Activated naive CD4-positive, alpha-beta T cell treated with anti-CD3 and anti-CD28 coated beads, Interleukin-2, amount 50 U/mL, for 16 hours (primary cell): Measurements from ENCODE around the gene CRB3.
A peak's percentile ranks its signal among the peaks of the same experiment; 100 is the strongest.

Experiments
- DNase-seq: peaks from one replicate; pipeline ENCODE4 v3.0.0-alpha.2; 2020

The CRB3 gene

DNA sequence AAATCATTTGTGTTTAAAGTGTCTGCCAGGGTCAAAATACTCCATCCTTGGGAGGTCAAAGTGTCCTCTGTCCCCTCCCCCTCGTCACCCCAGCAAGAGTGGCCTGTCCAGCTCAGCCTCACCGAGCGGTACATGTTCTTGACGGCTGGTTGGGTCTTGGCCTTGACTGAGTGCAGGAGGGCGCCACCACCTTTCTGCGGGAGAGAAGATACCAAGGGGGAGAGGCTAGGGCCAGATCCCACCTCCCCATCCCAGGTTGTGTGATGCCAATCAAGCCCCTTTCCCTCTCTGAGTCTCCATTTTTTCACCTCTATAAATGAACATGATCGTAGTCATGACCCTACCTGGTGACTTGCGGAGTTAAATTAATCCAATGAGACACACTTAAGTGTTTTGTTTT, 6.1 kb downstream of the CRB3 start:
- no peak for DNase-seq

DNA sequence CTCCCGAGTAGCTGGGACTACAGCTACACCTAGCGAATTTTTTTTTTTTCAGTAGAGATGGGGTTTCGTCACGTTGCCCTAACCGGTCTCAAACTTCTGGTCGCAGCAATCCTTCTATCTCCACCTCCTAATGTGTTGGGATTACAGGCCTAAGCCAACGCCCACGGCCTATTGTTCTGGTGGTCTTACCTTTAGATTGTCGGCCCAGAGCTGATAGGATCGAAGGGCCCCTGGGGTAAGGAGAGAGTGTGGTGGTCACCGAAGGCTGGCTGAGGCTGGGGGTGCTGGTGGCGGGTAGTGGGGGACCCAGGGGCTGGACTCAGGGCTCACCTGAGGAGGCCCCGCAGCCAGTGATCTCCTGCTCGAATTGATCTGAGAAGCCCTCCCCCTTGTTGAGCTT, 7.0 kb downstream of the CRB3 start:
- DNase-seq = no peak

DNA sequence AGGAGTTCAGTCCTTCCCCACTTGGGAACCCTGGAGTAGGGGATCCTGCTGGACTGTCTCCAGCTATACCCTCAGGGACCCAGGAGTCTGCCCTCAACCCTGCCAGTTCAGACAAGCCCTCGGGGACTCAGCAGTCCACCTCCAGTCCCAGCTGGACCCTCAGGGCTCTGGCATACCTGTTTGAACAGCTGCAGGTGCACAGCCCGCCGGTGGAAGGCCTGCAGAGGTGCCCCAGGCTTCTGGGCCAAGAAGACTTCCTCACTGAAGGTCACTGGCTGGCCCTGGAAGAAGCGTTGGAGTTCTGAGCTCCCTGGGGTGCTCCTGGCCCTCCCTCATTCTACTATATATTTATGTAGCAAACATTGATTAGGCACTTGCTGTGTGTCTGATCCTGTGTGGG, 8.6 kb downstream of the CRB3 start:
- DNase-seq = no peak

DNA sequence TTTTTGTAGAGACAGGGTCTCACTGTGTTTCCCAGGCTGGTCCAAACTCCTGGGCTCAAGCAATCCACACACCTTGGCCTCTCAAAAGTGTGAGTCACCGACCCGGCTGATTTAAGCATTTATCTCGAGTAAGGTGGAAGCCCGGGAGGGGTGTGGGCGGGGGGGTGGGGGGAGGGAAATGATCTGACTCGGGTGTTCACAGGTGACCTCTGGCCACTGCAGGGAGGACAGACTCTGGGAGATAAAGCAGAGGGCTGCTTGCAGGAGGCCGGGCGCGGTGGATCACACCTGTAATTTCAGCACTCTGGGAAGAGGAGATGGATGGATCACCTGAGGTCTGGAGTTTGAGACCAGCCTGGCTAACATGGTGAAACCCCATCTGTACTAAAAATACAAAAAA, 9.6 kb downstream of the CRB3 start:
- no peak for DNase-seq

DNA sequence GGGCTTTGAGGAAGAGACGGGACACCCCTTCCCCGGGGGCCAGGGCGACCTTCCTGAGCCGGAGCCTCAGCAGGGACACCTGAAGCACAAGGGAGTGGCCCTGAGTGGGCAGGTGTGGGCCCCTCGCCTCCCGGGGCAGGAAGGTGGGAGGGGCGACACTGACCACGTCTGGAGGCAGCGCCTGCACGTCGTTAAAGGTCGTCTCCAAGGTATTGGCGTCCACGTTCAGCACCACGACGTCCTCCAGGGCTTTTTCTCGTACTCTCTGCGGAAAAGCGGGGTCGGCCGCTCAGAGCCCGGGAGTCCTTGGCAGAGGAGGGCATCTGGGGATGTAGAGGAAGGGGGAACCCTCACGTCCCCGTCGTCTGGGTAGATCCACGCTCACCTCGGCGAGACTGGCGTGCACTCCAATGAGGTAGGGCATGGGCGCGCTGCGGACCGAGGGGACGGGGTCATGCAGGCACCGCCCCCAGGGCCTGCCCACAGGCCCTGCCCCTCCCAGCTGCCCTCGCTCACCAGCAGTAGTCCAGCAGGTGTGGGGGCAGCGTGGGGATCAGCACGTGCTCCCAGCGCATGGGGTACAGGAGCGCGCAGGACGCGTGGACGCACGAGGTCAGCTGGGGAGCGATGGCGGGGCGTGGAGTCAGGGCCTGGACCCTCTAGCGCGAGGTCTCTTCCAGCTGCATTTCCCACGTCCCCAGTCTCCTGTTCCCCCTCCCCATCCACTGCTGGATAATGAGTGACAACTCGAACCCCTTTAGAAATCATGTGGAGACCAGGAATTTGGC, 11.4 kb downstream of the CRB3 start:
- DNase-seq = no peak

DNA sequence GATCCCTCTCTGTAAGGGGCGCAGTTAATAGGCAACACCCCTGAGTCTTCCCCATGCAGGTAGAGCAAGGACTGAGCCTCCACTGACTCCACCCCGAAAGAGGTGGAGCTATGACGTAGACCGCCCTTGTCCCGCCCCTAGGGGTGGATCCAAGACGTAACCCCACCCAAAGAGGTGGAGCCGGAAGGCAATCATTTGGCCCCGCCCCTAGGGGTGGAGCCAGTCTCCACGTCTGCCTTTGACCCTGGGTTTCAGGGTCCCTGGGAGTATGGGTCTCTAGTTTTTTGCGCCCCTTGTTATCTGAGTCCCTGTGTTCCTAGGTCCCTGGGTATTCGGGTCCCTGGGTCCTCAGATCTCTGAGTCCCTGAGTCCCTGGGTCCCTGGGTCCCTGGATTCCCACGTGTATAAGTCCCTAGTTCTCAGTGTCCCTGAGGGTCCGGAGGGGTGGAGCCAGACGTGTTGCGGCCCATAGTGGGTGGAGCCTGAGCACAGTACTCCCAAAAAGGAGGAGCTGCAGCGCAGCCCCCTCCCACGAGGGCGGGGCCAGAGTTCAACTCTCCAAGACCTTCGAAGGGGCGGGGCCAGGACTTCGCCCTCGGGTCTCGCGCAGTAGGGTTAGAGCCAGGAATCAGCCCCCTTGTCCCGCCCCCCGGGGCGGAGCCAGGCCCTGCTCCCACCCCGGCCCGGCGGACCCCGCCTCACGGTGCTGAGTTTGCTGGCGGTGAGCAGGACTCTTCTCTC, 12.3 kb downstream of the CRB3 start:
- peak; percentile 54 for DNase-seq

DNA sequence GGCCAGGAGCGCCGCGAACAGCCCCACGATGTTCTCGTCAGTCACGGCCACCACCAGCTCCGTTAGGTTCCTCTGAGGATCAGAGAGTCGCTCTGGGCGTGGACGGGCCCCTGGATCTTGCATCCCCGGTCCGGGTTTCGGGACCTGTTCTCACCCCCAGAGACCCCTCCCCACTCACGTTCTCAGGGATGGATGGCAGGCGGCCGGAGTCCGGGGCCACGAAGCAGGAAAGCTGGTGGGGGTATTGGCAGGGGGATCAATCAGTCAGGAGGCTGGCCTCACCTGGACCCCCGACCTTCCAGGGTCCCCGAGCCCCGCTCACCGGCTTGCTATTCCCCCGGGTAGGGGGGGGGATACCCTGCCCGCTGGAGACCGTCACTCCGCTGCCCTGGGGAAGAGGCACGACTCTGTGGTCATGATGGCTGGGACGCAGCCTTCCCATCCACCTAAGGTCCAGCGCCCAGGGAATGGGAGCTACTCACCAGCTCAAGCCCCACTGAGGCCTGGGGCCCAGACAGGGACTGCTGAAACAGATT, 12.9 kb downstream of the CRB3 start:
- no peak for DNase-seq

DNA sequence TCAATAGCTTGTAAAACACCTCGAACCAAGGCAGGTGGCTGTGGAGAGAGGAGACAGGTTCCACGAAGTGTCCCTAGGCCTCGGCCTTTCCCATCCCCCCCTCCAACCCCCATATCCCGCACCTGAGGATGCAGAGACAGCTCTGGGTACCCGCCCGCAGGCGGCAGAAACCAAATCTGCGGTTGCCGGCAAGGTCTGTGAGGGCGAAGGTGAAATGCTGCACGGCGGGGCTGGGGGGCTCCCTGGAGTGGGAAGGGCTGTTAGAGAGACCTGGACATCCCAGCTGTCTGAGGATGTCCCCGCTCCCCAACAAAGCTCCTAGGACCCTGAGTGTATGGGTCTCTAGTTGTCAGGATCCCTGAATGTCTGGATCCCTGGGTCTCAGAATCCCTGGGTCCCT, 14.7 kb downstream of the CRB3 start:
- no peak for DNase-seq

DNA sequence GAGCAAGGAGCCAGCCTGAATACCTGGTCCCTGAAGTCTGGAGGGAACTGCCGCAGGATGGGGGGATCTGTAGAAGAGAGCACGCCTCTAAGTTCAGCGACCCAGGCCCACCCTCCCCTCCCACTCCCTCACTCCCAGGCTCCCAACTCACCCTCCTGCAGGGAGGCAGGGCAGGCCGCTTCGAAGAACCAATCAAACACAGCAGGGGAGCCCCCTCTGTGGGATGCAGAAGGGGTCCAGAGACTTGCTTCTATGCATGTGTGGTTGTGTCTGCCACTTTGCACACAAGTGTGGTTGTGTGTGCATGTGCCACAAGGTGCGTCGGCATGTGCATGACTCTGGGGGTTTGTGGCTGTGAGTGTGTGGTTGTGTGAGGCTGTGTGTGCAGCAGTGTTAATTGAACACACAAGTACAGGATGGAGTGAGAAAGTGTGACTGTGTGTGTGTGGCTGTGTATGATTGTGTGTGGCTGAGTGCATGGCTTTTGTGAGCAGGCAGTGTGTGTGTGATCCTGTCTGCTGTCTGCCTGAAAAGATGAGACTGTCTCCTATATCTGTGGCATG, 15.8 kb downstream of the CRB3 start:
- no peak for DNase-seq

DNA sequence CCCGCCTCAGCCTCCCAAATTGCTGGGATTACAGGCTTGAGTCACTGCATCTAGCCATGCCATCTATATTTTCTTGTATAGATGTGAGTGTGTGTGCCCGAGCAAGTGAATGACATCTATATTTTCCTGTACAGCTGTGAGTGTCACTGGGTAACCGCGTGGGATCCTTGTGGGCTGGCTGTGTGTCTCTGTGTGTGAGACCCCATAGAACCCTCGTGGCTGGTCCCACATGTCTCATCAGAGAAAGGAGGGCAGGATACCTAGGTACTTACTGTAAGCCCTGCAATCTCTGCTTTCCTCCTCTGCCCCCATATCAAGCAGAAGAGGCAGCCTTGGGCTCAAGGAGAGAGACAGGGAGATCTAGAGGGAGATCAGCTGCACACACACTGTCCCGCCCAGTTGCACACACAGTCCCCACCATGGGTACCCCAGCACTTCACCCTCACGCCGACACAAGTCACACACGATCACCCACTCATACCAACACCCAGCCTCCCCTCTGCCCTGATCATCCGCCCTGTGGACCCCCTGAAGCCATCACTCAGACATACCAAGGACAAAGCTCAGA, 16.9 kb downstream of the CRB3 start:
- DNase-seq = peak; percentile 28

DNA sequence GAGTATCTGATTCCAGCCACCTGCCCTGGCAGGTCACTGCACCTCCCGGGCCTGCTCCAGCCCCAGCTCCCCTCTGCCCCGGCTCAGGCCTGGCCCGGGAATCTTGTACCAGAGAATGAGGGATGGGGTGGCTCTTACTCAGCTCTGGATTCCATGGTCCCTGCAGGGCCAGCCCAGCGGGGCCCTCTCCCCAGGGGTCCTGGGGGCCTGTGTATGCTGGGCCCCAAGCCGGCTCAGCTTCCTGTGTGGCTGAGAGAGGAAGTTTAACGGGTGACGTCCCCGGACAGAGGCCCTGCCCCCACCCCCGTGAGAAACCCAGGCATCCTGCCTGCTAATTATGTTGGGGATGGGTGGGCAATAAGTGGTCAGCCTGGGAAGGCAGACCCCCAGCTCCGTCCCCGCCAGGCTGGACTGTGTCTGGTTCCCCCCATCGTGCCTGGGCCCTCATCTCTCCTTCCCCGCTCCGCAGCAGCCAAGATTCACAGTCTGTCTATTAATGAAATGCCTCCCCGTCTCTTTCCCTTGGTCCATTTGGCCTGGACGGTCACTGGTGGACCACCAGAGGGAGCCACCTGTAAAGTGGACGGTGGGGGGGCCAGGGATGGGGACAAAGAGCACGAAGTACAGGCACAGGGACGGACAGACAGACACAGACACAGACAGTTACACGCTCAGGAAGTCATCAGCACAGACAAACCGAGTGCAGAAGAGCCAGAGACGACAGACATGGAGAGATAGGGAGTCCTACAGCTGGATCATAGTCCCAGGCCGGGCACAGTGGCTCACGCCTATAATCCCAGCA, 17.7 kb downstream of the CRB3 start, which contains the start of gene DENND1C:
DENND1C (minus strand) TSS at position 247 of the 802 bp plus-strand sequence; CDS start at position 155, 92 bp downstream.
- DNase-seq = peak; percentile 69

DNA sequence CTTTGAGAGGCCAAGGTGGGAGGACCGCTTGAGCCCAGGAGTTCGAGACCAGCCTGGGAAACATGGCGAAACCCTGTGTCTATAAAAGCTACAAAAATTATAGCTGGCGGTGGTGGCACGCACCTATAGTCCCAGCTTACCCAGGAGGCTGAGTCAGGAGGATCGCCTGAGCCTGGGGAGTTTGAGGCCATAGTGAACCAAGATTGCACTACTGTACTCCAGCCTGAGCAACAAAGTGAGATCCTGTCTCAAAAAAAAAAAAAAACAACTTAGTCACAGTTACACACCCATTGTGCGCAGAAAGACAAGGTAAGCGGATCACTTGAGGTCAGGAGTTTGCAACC, 18.2 kb downstream of the CRB3 start:
- peak; percentile 30 for DNase-seq

DNA sequence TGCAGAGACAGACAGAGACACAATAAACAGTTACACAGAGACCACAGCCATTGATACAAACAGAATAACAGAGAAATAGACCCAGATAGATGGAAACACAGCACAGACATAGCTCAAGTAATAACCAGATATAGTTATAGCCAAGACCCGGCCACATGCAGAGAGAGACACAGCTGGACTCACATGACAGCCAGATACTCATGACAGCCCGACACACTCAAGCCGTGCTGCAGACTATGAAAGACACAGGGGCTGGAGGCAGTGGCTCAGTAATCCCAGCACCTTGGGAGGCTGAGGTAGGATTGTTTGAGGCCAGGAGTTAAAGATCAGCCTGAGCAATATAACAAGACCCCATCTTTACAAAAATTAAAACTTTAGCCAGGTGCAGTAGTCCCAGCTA, 19.2 kb downstream of the CRB3 start:
- no peak for DNase-seq

DNA sequence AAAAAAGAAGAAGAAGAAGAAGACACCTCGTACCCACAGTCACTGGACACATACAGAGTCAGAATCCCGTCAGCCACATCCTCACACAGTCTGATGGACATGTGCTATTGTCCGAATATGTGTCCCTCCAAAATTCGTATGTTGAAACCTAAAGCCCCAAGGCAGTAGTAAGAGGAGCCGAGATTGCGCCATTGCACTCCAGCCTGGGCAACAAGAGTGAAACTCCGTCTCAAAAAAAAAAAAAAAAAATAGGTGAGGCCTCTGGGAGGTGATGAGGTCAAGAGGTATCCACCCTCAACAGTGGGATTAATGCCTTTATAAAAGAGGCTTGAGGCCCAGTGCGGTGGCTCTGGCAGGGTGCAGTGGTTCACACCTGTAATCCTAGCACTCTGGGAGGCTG, 20.2 kb downstream of the CRB3 start:
- no peak for DNase-seq

DNA sequence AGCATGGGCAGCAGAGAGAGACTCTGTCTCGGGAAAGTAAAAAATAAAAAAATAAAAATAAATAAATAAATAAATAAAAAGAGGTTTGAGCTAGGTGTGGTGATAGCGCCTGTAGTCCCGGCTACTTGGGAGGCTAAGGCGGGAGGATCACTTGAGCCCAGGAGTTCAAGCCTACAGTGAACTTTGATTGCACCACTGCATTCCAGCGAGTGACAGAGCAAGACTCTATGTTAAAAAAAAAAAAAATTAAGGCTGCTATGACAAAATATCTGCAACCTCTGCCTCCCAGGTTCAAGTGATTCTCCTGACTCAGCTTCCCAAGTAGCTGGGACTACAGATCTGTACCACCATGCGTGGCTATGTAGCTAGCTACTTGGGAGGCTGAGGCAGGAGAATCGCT, 20.8 kb downstream of the CRB3 start:
- no peak for DNase-seq

DNA sequence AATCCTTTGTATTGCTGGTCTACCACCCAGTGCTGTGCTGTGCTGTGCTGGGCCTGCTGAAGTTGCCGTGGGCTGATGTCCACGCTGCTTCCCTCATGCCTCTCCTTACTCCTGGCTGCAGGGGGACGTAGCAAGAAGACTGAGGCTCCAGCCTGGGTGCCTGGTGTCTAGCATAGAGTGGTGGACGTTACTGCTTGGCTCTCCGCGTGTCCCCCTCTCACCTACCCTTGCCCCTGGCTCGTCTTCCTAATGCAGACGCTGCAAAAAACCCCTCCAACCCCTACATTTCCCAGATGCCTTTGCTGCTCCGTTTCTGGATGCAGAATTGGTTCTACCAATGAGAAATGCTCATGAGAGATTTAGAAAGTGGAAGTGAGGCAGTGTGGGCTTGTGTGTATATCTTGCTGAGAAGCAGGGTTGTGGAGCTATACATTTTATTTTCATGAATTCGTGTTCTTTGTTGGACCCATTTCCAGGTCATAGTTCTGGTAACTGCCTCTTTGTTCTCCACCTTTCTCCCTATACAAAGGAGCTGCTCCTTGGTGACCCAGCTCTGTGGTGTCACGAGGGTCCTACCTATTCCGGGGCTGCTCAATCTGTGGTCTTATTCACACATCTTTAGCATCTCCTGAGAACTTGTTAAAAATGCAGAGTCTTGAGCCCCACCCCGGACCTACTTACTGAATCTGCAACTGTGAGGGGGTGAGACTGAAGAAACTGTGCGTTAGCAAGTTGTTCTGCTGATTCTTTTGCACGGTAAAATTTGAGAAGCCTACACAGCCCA, 25.4 kb downstream of the CRB3 start:
- DNase-seq = no peak

DNA sequence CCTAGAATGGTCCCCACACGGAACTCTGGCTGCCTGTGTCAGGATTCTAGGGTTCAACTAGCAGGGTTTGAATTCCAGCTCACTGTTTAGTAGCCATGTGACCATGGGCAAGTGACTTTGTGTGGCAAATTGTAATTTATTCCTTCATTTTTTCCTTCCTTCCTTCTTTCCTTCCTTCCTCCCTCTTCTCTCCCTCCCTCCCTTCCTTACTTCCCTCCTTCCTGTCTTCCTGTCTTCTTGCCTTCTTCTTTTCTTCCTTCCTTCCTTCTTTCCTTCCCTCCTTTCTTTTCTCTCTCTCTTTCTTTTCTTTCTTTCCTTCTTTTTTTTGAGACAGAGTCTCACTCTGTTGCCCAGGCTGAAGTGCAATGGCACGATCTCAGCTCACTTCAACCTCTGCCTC, 26.1 kb downstream of the CRB3 start:
- no peak for DNase-seq

DNA sequence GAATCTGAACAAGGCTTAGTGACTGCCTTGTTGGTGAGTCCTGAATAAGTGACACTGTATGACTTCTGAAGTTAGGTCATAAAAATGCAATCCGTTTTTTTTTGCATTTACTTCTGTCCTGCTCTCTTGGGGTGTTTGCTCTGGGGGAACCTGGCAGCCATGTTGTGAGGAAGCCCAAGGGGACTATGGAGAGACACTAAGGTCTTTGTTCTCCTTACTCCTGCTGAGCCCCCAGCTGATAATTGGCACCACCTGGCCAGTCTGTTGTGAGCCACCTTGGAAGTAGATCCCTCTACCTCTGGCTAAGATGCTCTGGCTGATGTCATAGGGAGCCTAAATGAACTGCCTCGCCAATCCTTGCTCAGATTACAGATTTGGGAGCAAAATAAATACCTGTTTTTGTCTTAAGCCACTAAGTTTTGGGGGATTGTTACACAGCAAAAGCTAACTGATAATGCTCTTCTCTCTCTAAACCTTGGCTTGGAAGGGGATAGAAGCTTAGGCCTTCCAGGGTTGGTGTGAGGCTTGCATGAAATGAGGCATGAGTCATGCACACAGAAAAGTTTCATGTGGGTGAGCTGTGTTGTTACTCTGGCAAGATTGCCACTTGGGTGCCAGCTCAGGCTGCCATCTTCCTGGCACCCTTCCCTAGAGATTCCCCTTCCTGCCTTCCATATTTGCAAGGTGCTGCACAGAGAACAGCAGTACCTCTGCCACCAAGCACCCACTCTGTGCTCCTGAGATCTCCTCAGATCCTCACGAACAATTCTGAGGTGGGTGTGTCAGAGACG, 27.9 kb downstream of the CRB3 start:
- DNase-seq = no peak

DNA sequence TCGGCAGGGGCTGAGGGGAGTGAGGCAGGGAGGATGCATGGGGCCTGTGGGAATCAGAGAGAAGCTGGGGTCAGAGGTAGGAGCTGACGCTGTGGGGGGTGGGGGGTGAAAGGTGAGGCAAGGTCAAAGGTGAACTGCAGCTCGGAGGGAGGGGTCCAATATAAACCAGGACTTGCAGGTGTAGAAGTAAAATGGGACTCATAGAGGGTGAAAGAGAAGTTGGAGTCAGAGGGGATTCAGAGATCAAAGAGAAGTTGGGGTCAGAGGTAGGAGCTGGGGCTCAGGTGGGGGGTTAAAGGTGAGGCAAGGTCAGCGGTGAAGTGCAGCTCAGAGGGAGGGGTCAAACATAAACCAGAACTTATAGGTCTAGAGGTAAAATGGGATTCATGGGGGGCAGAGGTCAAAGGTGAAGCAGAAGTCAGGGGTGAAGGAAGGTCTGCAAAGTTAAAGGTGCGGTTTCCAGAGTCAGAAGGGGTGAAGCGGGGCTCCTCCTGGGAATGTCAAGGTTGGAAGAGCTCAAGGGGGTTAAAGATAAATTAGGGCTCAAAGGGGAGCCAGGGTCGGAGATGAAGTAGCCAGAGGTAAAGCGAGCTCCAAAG, 30.5 kb downstream of the CRB3 start:
- DNase-seq = no peak

DNA sequence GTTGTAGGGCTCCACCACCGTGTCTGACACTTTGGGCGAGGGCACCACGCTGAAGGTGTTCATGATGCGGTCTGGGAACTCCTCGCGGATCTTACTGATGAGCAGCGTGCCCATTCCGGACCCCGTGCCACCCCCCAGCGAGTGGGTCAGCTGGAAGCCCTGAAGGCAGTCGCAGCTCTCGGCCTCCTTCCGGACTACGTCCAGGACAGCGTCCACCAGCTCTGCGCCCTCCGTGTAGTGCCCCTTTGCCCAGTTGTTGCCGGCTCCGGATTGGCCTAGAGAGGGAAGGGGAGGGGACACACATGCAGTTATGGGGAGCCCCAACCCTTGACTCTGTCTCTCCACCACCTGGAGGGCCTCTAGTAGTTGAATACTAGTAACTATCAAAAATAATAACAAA, 31.9 kb downstream of the CRB3 start:
- DNase-seq = no peak
